ENCODE measurements around the gene TFAP2B.

The TFAP2B gene

GRCh38 chr6:50891290-50891689, 72.6 kb downstream of the TFAP2B start:
- TF ChIP-seq SIN3A (IDR thresholded peaks at IDR 0.05; ENCODE audit: borderline replicate concordance, insufficient read depth, low read length) (no peak), TAF1 (IDR thresholded peaks at IDR 0.05; ENCODE audit: borderline replicate concordance, insufficient read depth, low read length) (no peak), REST (IDR thresholded peaks at IDR 0.05; ENCODE audit: insufficient read depth in 1 of 2, low read depth in 2 of 2, low read length in 2 of 2) (no peak), FOXP2 (optimal IDR thresholded peaks at IDR 0.05; ENCODE audit: borderline replicate concordance, extremely low read depth, extremely low read length, insufficient read depth) (no peak), POLR2AphosphoS5 (IDR thresholded peaks at IDR 0.05; ENCODE audit: low read depth, low read length) (no peak)

All from PFSK-1 (cell line).